HL-60 (cell line): ENCODE measurements around the gene CFAP92.

Experiments used
- DNase-seq, 2 experiments: peaks; one replicate each; pipeline ENCODE4 v3.0.0-alpha.2; 2010 to 2020; ENCODE audit warnings: low read depth in 1 of 2, low spot score in 1 of 2
- H3K27ac ChIP-seq: fragments of 250-450 bp; sonication (Bioruptor Pico); replicated peaks from 2 replicates; pipeline ENCODE4 v1.5.1; 2020; ENCODE audit warnings: mild to moderate bottlenecking, moderate library complexity
- H3K27me3 ChIP-seq: fragments of 250-450 bp; sonication (Bioruptor Pico); 2 replicates; pipeline ENCODE4 v1.5.1; 2021; ENCODE audit warnings: mild to moderate bottlenecking, moderate library complexity; ENCODE audit not compliant: insufficient read depth, poor library complexity, severe bottlenecking
- H3K4me3 ChIP-seq: replicated peaks from 2 replicates; pipeline ENCODE4 v1.5.1; 2011; ENCODE audit warnings: mild to moderate bottlenecking, control low read depth, low read length; ENCODE audit not compliant: insufficient read depth
- GABPA ChIP-seq: IDR thresholded peaks from 2 replicates; pipeline ENCODE4 v1.6.1; 2012; ENCODE audit warnings: low read depth
- POLR2AphosphoS5 ChIP-seq: IDR thresholded peaks from 2 replicates; pipeline ENCODE4 v1.6.1; 2012; ENCODE audit warnings: low read depth
- SPI1 ChIP-seq: IDR thresholded peaks from 2 replicates; pipeline ENCODE4 v1.6.1; 2012; ENCODE audit warnings: low read depth, mild to moderate bottlenecking, borderline replicate concordance
- TF ChIP-seq, protein P1 (sequence below): IDR thresholded peaks from one replicate; pipeline ENCODE4 v1.5.1; 2011; ENCODE audit warnings: low read length, control low read depth, inconsistent platforms; ENCODE audit not compliant: insufficient read depth
- TF ChIP-seq, protein P2 (sequence below): IDR thresholded peaks from 2 replicates; pipeline ENCODE4 v1.6.1; 2012; ENCODE audit warnings: low read depth; ENCODE audit not compliant: insufficient replicate concordance

The CFAP92 gene

DNA sequence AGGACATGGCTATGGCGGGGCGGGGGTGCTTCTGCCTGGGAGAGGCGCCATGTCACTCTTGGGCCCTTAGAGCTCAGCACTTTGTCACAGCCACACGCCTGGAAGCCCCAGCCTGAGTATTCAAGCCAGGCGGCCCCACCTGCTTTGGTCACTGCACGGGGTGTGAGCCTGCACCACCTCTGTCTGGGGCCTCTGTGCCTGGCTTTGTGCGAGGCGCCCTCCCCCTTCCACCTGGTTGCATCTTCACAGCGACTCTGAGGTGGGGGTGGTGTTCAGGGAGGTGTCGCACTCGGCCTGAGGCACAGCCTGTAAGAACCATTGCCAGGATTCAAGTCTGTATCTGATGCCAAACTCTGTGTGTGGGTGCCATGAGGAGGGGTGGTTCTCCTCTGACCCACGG, 90.4 kb downstream of the CFAP92 start:
- Histone ChIP-seq H3K4me3 (no peak overlapping the region), H3K27me3 (no peaks in the 10 kb centered on the region), H3K27ac (no peak overlapping the region)
- TF ChIP-seq SPI1 (no peak), POLR2AphosphoS5 (no peak; the same call in 1 of the 2 replicates), GABPA (no peak)
- TF ChIP-seq, protein P1, sequence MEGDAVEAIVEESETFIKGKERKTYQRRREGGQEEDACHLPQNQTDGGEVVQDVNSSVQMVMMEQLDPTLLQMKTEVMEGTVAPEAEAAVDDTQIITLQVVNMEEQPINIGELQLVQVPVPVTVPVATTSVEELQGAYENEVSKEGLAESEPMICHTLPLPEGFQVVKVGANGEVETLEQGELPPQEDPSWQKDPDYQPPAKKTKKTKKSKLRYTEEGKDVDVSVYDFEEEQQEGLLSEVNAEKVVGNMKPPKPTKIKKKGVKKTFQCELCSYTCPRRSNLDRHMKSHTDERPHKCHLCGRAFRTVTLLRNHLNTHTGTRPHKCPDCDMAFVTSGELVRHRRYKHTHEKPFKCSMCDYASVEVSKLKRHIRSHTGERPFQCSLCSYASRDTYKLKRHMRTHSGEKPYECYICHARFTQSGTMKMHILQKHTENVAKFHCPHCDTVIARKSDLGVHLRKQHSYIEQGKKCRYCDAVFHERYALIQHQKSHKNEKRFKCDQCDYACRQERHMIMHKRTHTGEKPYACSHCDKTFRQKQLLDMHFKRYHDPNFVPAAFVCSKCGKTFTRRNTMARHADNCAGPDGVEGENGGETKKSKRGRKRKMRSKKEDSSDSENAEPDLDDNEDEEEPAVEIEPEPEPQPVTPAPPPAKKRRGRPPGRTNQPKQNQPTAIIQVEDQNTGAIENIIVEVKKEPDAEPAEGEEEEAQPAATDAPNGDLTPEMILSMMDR, result no peak
- TF ChIP-seq, protein P2, sequence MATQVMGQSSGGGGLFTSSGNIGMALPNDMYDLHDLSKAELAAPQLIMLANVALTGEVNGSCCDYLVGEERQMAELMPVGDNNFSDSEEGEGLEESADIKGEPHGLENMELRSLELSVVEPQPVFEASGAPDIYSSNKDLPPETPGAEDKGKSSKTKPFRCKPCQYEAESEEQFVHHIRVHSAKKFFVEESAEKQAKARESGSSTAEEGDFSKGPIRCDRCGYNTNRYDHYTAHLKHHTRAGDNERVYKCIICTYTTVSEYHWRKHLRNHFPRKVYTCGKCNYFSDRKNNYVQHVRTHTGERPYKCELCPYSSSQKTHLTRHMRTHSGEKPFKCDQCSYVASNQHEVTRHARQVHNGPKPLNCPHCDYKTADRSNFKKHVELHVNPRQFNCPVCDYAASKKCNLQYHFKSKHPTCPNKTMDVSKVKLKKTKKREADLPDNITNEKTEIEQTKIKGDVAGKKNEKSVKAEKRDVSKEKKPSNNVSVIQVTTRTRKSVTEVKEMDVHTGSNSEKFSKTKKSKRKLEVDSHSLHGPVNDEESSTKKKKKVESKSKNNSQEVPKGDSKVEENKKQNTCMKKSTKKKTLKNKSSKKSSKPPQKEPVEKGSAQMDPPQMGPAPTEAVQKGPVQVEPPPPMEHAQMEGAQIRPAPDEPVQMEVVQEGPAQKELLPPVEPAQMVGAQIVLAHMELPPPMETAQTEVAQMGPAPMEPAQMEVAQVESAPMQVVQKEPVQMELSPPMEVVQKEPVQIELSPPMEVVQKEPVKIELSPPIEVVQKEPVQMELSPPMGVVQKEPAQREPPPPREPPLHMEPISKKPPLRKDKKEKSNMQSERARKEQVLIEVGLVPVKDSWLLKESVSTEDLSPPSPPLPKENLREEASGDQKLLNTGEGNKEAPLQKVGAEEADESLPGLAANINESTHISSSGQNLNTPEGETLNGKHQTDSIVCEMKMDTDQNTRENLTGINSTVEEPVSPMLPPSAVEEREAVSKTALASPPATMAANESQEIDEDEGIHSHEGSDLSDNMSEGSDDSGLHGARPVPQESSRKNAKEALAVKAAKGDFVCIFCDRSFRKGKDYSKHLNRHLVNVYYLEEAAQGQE, result no peak
- no peak for DNase-seq

DNA sequence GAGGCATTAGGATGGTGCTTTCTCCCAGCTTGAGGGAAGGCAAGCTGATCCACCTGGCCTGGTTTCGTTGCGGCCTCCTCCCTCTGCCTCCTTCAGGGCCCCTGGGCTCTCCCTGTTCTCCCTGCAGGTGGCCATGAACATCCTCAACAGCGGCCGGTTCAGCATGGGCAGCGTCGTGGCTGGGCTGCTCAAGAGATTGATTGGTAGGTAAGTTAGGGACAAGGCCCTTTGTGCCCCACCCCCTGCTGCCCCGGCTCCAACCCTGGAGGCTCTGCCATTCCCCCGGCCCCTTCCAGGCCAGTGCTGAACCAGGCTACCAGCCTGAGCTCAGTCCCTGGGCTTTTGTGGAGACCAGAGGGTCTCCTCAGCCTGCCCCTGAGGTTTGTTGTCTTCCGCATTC, 91.5 kb downstream of the CFAP92 start:
- Histone ChIP-seq H3K27me3 (no peaks in the 10 kb centered on the region), H3K4me3 (no peak overlapping the region), H3K27ac (no peak overlapping the region)
- DNase-seq, result no peak
- TF ChIP-seq GABPA (no peak), SPI1 (no peak), POLR2AphosphoS5 (no peak)
- TF ChIP-seq, protein P1, result no peak
- TF ChIP-seq, protein P2, result no peak

DNA sequence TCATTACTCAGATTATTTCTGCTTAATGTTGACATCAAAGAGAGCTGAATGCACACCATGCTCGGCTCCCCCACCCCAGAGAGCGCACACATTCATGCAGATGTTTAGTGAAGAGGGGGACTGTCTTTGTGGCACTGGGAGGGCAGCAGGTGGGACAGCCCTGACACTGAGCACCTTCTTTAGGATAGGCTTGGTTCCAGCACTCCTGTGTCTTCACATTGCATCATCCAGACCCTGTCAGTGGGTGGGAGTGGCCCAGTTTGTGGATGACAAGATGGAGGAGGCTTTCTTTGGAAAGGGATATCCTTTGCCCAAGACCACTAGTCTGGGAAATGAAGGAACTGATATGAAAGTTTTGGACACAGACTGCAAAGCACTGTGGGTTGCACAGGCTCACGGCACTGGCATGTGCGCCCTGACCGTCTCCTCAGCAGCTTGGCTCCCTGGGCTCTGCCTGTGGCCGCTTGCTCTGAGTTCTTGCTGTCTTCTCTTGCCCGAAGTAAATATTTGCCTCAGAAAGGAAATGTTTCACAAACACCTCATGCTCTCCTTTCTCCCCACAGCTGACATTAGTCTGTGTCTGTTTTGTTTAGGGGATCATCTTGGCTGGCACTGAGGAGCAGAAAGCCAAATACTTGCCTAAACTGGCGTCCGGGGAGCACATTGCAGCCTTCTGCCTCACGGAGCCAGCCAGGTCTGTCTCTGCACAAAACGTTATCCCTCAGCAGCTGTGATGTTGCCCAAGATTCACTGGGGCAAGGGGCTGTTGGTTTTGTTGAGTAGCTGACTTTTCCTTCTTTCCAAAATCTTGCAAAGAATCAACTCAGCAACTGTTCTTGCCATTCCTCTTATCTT, 97.8 kb downstream of the CFAP92 start:
- H3K4me3 ChIP-seq, result no peak overlapping the region
- no peak for TF ChIP-seq GABPA
- TF ChIP-seq, protein P2, result no peak
- no peak for TF ChIP-seq POLR2AphosphoS5
- TF ChIP-seq, protein P1, result no peak
- no peak for TF ChIP-seq SPI1
- no peak overlapping the region; the same call in 1 of the 2 replicates for H3K27ac ChIP-seq
- H3K27me3 ChIP-seq, result no peaks in the 10 kb centered on the region
- no peak for DNase-seq
